Measurements from ENCODE around the gene PPFIA3.

- no peak for TF ChIP-seq CTCF (IDR thresholded peaks at IDR 0.05; ENCODE audit: low read depth, low read length, missing input control)
- peak; percentile 75 to 77 for TF ChIP-seq EGR1 (IDR thresholded peaks at IDR 0.05; ENCODE audit: low read depth in 2 of 2)
- no peak for TF ChIP-seq YY1 (IDR thresholded peaks at IDR 0.05)
- TF ChIP-seq MAX (IDR thresholded peaks at IDR 0.05) = peak; percentile 87
- TF ChIP-seq ZBTB33 (IDR thresholded peaks at IDR 0.05) = no peak
- TF ChIP-seq GABPA (IDR thresholded peaks at IDR 0.05 in 1 of 2, conservative IDR thresholded peaks at IDR 0.05 in 1 of 2) = no peak
- no peak for TF ChIP-seq TAF1 (conservative IDR thresholded peaks at IDR 0.05)
- TF ChIP-seq RAD21 (IDR thresholded peaks at IDR 0.05) = no peak
- no peak for TF ChIP-seq REST (IDR thresholded peaks at IDR 0.05)
- TF ChIP-seq SP1 (IDR thresholded peaks at IDR 0.05) = no peak
- TF ChIP-seq ATF3 (IDR thresholded peaks at IDR 0.05) = no peak
- TF ChIP-seq JUND (IDR thresholded peaks at IDR 0.05) = no peak
Observed at GRCh38 chr19:49189259-49189658, 69.9 kb downstream of the PPFIA3 start.

All from liver (tissue), 3 donors.